GM12878 (cell line): Measurements from ENCODE around the gene ACP4.
"Not testable (repeated sequence)": the region's sequence is repeated elsewhere in the genome, so short reads cannot be mapped to it uniquely, and the experiment has no call there.

Experiments used
- ATF2 ChIP-seq: IDR thresholded peaks from 2 replicates; pipeline ENCODE4 v1.6.1; 2012; ENCODE audit warnings: low read length, inconsistent platforms
- CTCF ChIP-seq, 3 experiments: IDR thresholded peaks in 2 of 3; conservative IDR thresholded peaks in 1 of 3; 2 replicates each; pipeline ENCODE4 v1.5.1; 2011; ENCODE audit warnings: low read depth in 3 of 3, low read length in 3 of 3, mild to moderate bottlenecking in 3 of 3, control low read depth in 2 of 3, moderate library complexity in 2 of 3, inconsistent platforms in 1 of 3, mixed read lengths in 1 of 3; ENCODE audit not compliant: control insufficient read depth in 2 of 3, insufficient read depth in 1 of 3; ENCODE audit errors: extremely low read depth in 1 of 3
- FOS ChIP-seq: IDR thresholded peaks from 3 replicates; pipeline ENCODE4 v1.6.1; 2011; ENCODE audit warnings: borderline replicate concordance; ENCODE audit not compliant: insufficient read length; ENCODE audit errors: extremely low read depth
- HDAC2 ChIP-seq: fragments of 200-600 bp; sonication (generic); IDR thresholded peaks from 2 replicates; pipeline ENCODE4 v1.6.1; 2017
- NFYA ChIP-seq: IDR thresholded peaks from 2 replicates; pipeline ENCODE4 v1.6.1; 2011; ENCODE audit warnings: low read depth, mild to moderate bottlenecking, low read length, improper control_type of control experiment, borderline replicate concordance
- YY1 ChIP-seq: IDR thresholded peaks from 2 replicates; pipeline ENCODE4 v1.6.1; 2011; ENCODE audit warnings: low read depth, mild to moderate bottlenecking, low read length

- not testable (repeated sequence) for TF ChIP-seq YY1; ATF2; FOS; HDAC2; NFYA; CTCF (IDR thresholded peaks at IDR 0.05 in 2 of 3, conservative IDR thresholded peaks at IDR 0.05 in 1 of 3; ENCODE audit: control insufficient read depth in 2 of 3, extremely low read depth in 1 of 3, insufficient read depth in 1 of 3, low read depth in 3 of 3, low read length in 3 of 3)
Observed at GRCh38 chr19:50766746-50767145, 23.5 kb upstream of the ACP4 start.
